GM20000 (cell line): ENCODE data around the gene SELENBP1.

Source experiments
- DNase-seq: peaks from one replicate; pipeline ENCODE4 v3.0.0; 2012; ENCODE audit warnings: low spot score
- CTCF ChIP-seq: IDR thresholded peaks from 2 replicates; pipeline ENCODE4 v1.5.1; 2012; ENCODE audit warnings: mild to moderate bottlenecking, control low read depth; ENCODE audit errors: extremely low read depth, missing control alignments

SELENBP1 gene

GRCh38 chr1:151346769-151347522, 25.6 kb downstream of the SELENBP1 start, which contains the start of gene RFX5:
TSS of gene RFX5 (minus strand) at chr1:151347252. CDS start at chr1:151346320, 932 bp downstream.
- no peak for TF ChIP-seq CTCF

GRCh38 chr1:151346082-151346768, 26.3 kb downstream of the SELENBP1 start:
- DNase-seq, result no peak
- TF ChIP-seq CTCF, result no peak

More at GRCh38 chr1:151346769-151347522, 25.6 kb downstream of the SELENBP1 start, which contains the start of gene RFX5:
- peak; percentile 90 for DNase-seq

GRCh38 chr1:151344291-151344690, 28.2 kb downstream of the SELENBP1 start:
- no peak for TF ChIP-seq CTCF
- DNase-seq, result no peak

- TF ChIP-seq CTCF, result no peak
These were observed 28.9 kb downstream of the SELENBP1 start for GRCh38 chr1:151343587-151343986.

GRCh38 chr1:151342569-151342968, 29.9 kb downstream of the SELENBP1 start:
- DNase-seq, result no peak

More at GRCh38 chr1:151343587-151343986, 28.9 kb downstream of the SELENBP1 start:
- no peak for DNase-seq

GRCh38 chr1:151342021-151342420, 30.5 kb downstream of the SELENBP1 start:
- DNase-seq, result no peak
- TF ChIP-seq CTCF, result no peak

More at GRCh38 chr1:151342569-151342968, 29.9 kb downstream of the SELENBP1 start:
- TF ChIP-seq CTCF, result no peak
